ENCODE results near the gene AREL1. TPM values are rescaled to one million over a fixed set of nuclear protein-coding genes. Genes with fewer than 3 reads are reported as not detected.

Gene AREL1
- polyA plus RNA-seq, 1 donor from 2014 or later, result 30.4 TPM

GRCh38 chr14:74630881-74631690 lies 81.8 kb downstream of the AREL1 start:
- Histone ChIP-seq H4K20me1 (ENCODE audit: insufficient read depth) (no peaks in the 10 kb centered on the region), H3K4me2 (ENCODE audit: low read length) (no peak overlapping the region)

GRCh38 chr14:74628418-74628817 lies 84.5 kb downstream of the AREL1 start:
- Histone ChIP-seq H3K79me2 (replicated peaks; ENCODE audit: insufficient read depth, low read length) (no peaks in the 10 kb centered on the region), H4K20me1 (ENCODE audit: insufficient read depth) (no peaks in the 10 kb centered on the region), H3F3A (ENCODE audit: insufficient read depth, low read length, poor library complexity, severe bottlenecking) (no peaks in the 10 kb centered on the region), H3K4me2 (ENCODE audit: low read length) (no peak overlapping the region), H3K9me2 (ENCODE audit: insufficient read depth, low read length) (no peaks in the 10 kb centered on the region), H3K27ac (ENCODE audit: low read length) (no peak overlapping the region), H3K27me3 (ENCODE audit: insufficient read depth, low read depth, low read length) (no peaks in the 10 kb centered on the region), H3K9me3 (ENCODE audit: low read length) (no peaks in the 10 kb centered on the region), H3K4me3 (ENCODE audit: low read length) (no peak overlapping the region), H2AFZ (ENCODE audit: low read depth, low read length) (no peak overlapping the region), H3K9ac (ENCODE audit: low read length) (no peak overlapping the region), H3K36me3 (ENCODE audit: insufficient read depth, low read length) (no peaks in the 10 kb centered on the region)
- TF ChIP-seq POLR2AphosphoS5 (IDR thresholded peaks at IDR 0.05) (no peak), MXI1 (conservative IDR thresholded peaks at IDR 0.05; ENCODE audit: poor library complexity, severe bottlenecking) (no peak), REST (IDR thresholded peaks at IDR 0.05; ENCODE audit: borderline replicate concordance) (no peak), EP300 (conservative IDR thresholded peaks at IDR 0.05; ENCODE audit: poor library complexity, severe bottlenecking) (no peak), TAF1 (IDR thresholded peaks at IDR 0.05; ENCODE audit: low read depth) (no peak), RAD21 (conservative IDR thresholded peaks at IDR 0.05) (no peak), SMC3 (conservative IDR thresholded peaks at IDR 0.05; ENCODE audit: poor library complexity) (no peak)

More at GRCh38 chr14:74630881-74631690, 81.8 kb downstream of the AREL1 start:
- TF ChIP-seq EZH2 (IDR thresholded peaks at IDR 0.05; ENCODE audit: borderline replicate concordance, insufficient read depth, low read length, poor library complexity, severe bottlenecking) (no peak), MXI1 (conservative IDR thresholded peaks at IDR 0.05; ENCODE audit: poor library complexity, severe bottlenecking) (no peak), CTCF (IDR thresholded peaks at IDR 0.05; ENCODE audit: poor library complexity, severe bottlenecking) (no peak), RAD21 (conservative IDR thresholded peaks at IDR 0.05) (no peak), TAF1 (IDR thresholded peaks at IDR 0.05; ENCODE audit: low read depth) (no peak), SMC3 (conservative IDR thresholded peaks at IDR 0.05; ENCODE audit: poor library complexity) (no peak), REST (IDR thresholded peaks at IDR 0.05; ENCODE audit: borderline replicate concordance) (no peak), POLR2AphosphoS5 (IDR thresholded peaks at IDR 0.05) (no peak), EP300 (conservative IDR thresholded peaks at IDR 0.05; ENCODE audit: poor library complexity, severe bottlenecking) (no peak)
- H3K9me2 ChIP-seq (ENCODE audit: insufficient read depth, low read length), result no peaks in the 10 kb centered on the region
- no peaks in the 10 kb centered on the region for H3K27me3 ChIP-seq (ENCODE audit: insufficient read depth, low read depth, low read length)
- H2AFZ ChIP-seq (ENCODE audit: low read depth, low read length), result no peak overlapping the region
- H3F3A ChIP-seq (ENCODE audit: insufficient read depth, low read length, poor library complexity, severe bottlenecking), result no peaks in the 10 kb centered on the region
- H3K27ac ChIP-seq (ENCODE audit: low read length), result no peak overlapping the region
- no peaks in the 10 kb centered on the region for H3K79me2 ChIP-seq (replicated peaks; ENCODE audit: insufficient read depth, low read length)
- no peak overlapping the region for H3K9ac ChIP-seq (ENCODE audit: low read length)
- H3K4me3 ChIP-seq (ENCODE audit: low read length), result no peak overlapping the region
- no peaks in the 10 kb centered on the region for H3K36me3 ChIP-seq (ENCODE audit: insufficient read depth, low read length)
- no peaks in the 10 kb centered on the region for H3K9me3 ChIP-seq (ENCODE audit: low read length)

Measured in neural cell (in vitro differentiated cells).